Activated naive CD4-positive, alpha-beta T cell treated with anti-CD3 and anti-CD28 coated beads, Interleukin-2, amount 50 U/mL, for 16 hours (primary cell): ENCODE data around the gene UBA7.
"Not testable (repeated sequence)": the region's sequence is repeated elsewhere in the genome, so short reads cannot be mapped to it uniquely, and the experiment has no call there.

Experiments
- DNase-seq: peaks from one replicate; pipeline ENCODE4 v3.0.0-alpha.2; 2020

The UBA7 gene, protein sequence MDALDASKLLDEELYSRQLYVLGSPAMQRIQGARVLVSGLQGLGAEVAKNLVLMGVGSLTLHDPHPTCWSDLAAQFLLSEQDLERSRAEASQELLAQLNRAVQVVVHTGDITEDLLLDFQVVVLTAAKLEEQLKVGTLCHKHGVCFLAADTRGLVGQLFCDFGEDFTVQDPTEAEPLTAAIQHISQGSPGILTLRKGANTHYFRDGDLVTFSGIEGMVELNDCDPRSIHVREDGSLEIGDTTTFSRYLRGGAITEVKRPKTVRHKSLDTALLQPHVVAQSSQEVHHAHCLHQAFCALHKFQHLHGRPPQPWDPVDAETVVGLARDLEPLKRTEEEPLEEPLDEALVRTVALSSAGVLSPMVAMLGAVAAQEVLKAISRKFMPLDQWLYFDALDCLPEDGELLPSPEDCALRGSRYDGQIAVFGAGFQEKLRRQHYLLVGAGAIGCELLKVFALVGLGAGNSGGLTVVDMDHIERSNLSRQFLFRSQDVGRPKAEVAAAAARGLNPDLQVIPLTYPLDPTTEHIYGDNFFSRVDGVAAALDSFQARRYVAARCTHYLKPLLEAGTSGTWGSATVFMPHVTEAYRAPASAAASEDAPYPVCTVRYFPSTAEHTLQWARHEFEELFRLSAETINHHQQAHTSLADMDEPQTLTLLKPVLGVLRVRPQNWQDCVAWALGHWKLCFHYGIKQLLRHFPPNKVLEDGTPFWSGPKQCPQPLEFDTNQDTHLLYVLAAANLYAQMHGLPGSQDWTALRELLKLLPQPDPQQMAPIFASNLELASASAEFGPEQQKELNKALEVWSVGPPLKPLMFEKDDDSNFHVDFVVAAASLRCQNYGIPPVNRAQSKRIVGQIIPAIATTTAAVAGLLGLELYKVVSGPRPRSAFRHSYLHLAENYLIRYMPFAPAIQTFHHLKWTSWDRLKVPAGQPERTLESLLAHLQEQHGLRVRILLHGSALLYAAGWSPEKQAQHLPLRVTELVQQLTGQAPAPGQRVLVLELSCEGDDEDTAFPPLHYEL

DNA sequence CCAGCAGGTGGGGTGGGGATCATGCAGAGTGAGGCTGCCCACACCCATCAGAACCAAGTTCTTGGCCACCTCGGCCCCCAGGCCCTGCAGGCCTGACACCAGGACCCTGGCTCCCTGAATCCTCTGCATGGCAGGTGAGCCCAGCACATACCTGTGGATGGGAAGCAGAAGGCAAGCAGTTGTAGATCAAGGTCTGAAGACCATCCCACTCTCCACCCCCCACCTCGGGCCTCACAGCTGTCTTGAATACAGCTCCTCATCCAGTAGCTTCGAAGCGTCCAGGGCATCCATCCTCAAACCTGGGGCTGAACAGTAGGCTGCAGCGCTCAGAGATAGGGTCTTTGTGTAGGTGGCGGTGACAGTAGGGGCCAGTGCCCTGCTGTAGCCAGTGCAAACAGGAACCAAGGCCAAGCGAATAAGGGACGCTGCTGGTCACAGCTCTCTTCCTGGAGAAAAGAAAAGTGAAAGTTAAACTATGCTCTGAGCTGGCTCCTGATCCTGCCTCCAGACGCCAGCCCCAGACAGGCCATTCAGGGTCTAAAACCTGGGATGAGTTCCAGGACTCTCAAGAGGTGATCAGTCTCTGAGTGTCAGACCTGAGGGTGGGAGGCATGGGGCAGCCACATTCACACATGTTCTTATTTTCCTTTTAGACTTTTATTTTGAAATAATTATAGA lies at the start of gene UBA7:
UBA7 (minus strand) TSS at position 457 of the 678 bp plus-strand sequence; CDS start at position 291, 166 bp downstream.
- peak; percentile 33 for DNase-seq

DNA sequence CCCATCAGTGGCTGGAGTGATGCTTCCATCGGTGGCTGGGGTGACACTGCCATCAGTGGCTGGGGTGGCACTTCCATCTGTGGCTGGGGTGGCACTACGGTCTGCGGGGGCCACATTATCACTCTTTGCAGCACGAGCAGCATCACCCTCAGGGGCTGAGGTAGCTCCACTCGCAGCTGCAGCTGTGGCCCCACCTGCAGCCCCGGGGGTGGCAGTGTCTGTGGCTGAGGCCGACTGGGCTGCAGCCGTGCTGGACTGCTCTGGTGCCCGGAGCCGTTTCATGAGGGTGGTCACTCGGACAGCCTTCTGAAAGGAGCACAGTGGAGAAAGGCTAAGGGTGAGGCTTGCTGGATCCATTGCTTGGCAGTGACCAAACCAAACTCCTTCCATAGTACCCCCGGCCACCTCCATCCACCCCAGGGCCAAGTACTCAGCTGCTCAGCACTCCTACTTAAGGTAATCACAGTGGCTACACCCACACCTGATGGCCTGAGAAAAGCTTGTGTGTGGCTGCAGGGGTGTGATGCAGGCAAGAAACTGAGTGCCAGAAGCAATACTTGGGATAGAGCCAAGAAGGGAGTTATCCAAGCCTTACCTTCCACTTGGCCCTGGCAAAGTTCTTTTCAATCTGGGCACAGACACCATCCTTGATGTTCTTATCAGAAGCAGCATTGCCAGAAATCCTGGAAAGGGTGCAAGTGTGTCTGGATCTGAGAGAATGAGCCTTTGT lies 46.0 kb upstream of the UBA7 start:
- no peak for DNase-seq

DNA sequence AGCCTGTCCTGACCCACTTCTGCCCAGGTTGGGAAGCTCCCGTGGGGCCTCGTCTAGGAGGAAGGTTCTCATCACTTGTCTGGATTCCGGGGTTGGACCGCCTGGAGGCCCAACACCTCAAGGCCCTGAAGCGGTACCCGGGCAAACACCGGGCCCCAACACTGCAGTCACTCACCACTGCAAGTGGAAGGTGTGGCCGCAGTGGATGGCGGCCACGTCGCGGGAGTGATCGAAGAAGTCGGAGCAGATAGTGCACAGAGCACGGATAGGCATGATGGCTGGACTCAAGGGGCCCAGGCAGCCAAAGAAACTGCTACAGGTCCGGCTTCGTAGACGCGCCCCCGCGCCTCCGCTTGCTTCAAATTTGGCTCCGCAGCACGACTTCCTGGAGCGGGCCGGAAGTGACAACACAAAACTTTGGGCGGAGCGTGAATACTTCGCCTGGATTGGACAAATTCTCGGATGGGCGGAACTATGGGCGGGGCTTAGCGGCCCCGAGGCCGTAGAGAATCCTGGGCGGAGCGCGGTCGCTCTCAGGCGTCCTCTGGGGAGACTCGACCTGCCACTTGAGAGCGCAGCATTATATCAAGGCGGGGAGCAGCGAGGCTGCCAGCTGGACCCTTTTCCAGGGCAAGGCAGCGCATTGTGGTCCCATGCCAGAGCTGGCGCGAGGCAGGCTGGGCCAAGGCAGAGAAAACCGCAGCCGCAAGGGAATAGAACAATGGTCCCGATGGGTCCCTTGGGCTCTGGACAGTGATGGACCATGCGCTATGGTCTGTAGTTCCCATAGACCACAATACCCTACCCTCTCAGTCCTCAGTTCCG lies 42.6 kb upstream of the UBA7 start, which contains the start of gene TRAIP:
TRAIP (minus strand) TSS at position 384 of the 825 bp plus-strand sequence; CDS start at position 273, 111 bp downstream.
- DNase-seq = peak; percentile 91

DNA sequence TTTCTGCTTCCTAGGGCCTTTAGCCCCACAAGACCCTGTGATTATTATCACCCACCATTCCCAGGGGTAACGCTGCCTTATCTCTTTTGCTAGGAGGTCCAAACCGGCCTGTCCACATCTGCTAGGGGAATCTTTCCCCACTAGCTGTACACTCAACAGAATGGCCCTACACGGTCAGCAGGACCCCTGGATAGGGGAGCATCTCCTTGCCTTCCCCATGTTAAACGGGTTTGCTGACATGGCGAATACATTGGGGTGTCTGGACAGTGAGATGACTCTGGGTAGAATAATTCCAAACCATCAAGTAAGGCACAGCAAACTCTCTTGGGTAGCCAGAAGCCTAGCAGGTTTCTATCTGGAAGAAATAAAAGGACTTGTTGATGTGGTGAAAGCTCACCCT lies 41.9 kb upstream of the UBA7 start:
- DNase-seq = no peak

DNA sequence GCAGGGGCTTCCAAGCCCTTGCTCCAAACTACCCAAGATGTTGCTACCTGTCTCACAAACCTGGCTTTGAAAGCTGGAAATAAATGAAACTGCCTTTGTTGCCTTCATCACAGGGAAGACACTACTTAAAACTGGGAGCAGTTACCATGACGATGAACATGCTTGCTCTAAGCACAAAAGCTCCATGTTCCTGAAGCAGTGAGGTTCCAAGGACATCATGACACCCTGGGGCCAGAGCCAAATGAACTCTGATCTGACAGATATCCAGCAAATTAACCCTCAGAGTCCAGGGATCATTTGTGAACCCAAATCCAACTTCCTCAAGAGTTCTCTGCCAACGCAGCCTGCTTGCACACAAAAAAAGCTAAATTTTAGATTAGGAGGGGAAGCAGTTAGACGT lies 31.9 kb upstream of the UBA7 start:
- DNase-seq = no peak

DNA sequence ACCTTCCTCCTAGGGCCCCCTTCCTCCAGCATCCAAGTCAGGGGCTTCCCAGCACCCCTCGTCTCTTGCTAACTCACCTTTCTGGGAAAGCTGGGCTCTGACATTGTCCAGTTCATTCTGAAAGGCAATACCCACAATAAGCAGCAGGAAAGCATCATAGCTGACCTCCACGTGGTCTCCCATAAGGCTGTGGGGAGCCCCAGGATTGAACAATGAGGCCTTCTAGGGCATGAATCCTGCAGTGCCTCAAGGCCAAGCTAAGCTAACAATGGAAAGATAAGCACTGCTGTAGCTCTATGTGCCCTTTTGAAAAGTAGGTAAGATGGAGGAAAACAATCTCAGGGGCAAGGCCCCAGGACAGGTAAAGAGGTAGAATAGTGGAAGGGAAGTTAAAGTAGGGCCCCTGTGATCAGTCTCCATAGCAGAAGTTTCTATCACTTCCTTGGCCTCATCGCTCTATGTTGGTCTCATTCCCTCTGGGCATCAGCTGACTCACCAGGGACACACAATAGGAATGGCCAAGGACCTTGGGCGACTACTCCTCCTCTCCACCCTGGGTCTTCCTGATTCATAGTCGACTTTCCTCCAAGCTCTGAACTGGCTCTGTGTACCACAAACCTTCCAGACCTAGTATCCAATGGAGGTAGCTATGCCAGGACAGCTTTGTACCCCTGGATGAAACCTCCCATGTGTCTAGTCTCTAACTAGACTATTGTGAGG lies 30.9 kb upstream of the UBA7 start:
- DNase-seq = no peak

DNA sequence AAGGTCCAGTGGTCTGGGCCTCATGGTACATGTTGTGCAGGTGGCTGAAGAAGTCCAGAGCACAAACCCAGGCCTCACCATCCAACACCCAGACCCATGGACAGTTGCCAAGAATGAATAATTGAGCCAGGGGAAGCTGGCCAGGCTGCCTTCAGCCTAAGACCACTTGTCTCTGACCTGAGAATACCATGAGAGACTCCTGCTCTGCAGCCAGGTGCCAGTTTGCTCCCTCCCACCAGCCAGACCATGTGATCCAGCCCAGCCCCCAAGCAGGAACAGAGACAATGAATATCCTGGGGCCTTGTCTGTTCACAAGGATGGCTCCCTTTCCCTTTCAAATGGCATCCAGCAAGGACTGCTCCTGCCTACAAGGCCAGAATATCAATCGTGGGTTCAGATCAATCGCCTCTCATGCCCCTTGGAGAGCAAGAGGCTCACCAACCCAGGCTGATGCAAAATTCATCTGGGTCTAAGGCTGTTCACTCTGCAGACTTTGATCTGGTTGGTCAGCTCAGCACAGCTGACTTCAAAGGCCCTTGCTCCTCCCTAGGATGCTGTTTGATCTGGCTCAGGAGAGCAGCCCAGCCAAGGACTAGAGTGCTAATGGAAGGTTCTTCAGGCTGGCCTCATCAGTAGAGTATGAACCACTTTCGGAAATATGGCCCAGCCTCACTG lies 29.2 kb upstream of the UBA7 start:
- DNase-seq = no peak

DNA sequence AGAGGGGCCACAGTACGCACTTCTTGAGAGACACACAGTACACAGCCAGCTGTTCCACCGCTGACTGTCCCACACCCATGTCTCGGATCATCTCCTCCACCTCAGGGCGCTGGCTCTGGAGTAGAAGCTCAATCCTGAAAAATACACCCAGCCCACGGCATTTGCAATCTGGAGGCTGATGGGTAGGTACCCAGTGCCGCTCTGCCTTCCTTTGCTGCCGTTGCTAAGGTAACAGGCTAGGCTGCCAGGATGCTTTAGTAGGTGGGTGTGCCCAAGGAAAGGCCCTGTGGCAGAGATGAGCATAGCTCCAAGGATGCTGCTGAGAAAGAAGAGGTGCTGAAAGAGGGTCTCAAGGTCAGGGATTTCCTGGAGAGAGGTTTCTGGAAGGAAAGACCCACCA lies 28.1 kb upstream of the UBA7 start:
- no peak for DNase-seq

DNA sequence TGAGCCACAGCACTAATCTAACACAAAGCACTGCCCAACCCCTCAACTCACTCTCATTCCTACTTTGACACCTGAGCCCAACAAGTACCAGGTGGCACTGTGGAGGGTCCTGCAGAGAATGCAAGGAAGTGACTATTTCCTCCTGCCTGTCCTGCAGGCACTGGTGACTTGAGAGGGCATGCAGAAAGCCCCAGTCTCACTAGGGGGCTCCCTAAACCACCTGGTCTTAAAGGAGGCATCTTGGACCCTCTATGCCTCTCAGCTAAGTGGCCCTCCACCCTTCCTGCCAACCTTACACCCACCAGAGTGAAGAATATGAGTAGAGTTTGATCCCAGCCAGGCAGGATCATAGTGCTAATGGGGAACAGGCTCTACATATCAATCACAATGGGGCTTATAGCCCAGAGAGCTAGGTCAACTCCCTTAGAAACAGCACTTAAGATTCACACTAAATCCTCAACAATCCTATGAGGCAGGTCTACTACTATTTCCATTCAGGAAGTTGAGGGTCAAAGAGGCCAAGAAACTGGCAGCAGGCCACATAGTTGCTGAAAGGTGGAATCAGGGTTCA lies 27.5 kb upstream of the UBA7 start:
- DNase-seq = no peak

DNA sequence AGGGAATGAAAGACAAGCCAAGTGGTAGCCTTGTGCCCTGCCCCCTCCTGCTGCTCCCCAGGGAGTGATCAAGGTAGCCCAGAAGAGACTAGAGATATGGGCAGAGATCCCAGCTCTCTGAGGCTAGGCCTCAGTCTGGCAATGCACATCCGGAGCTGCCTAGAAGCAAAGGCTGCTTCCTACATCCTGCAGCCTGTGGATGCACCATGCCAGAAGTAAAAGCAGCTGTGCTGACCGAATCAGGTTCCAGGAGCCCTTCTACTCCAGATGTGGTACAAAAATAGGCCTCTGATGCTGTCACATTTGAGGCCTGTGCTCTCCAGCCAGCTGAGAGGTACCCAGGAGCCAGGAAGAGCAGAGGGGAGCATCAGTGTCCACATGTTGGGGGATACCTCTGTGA lies 26.6 kb upstream of the UBA7 start:
- no peak for DNase-seq

DNA sequence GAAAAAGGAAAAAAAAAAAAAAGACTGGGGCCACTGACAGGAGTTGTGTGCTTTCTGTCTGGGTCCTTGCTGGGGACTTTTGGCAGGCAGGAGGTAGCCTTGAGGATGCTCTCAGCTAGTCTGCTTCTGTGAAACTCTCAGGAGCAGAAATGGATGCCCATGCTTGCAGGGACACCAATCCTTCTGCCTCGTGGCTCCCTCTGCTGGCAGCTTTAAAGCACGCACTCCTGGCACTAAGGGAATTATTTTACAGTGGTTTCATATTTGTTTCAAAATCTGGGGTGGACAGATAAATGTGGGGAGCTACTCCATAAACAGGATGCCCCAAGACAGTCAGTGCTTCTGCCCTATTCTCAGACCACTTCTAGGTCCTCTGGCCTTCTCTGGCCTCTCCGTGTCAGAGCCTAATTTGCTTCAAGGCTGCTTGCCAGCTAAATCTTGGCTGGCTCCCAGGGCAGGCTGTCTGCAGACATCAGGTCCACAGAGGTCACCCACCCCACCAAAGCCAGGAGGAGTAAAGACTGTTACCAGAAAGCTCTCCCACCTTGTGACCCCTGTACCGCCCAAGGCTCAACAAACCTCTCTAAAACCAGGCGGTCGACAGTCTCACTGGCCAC lies 25.5 kb upstream of the UBA7 start:
- DNase-seq = peak; percentile 79

DNA sequence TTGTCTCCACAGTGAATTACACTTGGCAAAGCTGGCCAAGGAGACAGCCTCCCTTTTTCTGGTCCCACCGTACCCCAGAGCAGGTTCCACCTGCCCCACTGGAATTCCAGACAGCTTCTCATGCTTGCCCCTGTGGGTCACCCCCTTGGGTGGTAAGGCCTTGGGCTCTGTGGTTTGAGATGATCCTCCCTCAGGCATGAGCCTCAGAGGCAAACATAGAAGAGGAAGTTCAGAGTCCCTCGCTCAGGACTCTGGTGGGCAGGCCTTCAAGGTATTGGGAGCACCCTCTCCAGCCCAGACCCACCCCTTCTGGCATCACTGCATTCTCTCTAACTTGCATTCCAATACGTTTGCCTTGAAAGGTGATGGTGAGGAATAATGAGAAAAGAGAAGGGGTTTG lies 17.6 kb upstream of the UBA7 start:
- DNase-seq = no peak

DNA sequence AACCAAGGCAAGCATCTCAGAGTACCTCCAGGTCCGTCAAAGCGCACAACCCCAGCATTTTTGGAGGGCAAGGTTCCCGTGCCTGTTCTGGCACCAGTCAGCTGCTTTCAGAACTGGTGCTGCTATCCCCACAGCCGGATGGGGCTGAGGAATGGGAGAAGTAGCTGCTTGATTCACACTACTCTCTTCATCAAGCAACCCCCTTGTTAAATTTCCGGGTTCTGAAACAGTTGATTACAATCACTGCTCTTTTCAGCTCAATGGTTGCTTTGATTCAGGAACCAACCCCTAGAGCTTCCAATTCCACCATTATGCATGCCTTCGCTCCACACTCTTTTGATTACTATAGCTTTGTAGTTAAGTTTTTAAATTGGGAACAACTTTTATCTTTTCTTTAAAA lies 12.3 kb upstream of the UBA7 start:
- no peak for DNase-seq

DNA sequence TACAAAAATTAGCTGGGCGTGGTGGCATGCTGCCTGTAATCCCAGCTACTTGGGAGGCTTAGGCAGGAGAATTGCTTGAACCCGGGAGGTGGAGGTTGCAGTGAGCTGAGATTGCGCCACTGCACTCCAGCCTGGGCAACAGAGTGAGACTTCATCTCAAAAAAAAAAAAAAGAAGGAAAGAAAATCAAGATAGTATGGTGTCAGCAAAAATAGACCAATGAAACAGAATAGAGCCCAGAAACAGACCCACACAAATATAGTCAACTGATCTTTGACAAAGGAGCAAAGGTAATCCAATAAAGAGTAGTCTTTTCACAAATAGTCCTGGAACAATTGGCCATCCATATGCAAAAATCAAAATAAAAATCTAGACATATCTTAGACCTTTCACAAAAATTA lies 9.4 kb upstream of the UBA7 start:
- DNase-seq = not testable (repeated sequence)

DNA sequence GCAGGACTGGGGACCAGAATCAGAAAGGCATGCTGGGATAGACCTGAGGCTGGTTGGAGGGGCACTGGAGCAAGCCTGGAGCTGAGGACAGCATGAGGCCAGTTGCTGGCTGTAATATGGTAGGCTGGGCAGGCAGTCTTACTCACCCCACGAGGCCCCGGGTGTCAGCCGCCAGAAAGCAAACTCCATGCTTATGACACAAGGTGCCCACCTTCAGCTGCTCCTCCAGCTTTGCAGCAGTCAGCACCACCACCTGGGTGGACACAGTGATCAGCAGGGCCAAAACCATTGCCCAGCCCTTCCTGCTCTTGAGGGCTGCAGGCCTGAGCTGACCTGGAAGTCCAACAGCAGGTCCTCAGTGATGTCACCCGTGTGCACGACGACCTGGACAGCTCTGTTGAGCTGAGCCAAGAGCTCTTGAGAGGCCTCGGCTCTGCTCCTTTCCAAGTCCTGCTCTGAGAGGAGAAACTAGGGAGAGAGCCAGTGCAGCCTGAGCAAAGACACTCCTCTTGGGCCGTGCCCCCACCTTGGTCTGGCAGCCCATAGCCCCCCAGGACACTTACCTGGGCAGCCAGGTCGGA lies 747 bp downstream of the UBA7 start:
- no peak for DNase-seq

DNA sequence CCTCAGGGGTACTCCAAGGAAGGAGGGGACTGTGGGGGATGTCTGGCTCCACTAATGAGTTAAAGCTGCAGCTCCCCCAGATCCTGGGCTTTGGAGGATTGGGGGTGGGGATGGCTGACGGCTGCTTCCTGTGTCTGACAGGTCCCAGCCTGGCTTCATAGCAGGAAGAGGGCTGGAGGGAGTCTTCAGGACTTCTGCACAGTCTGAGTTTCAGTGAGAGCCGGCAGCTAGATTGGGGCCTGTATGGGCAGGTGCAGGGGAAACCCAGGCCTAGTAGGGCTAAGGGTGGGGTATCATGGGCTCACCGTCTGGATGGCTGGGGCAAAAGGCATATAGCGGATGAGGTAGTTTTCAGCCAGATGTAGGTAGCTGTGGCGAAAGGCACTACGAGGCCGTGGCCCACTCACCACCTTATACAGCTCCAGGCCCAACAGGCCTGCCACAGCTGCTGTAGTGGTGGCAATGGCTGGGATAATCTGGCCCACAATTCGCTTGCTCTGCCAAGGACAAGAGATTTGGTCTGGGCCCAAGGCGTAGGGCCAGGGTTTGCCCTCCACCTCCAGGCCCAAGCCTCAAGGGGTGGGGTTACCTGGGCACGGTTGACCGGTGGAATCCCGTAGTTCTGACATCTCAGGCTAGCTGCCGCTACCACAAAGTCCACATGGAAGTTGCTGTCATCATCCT lies 6.2 kb downstream of the UBA7 start:
- no peak for DNase-seq

DNA sequence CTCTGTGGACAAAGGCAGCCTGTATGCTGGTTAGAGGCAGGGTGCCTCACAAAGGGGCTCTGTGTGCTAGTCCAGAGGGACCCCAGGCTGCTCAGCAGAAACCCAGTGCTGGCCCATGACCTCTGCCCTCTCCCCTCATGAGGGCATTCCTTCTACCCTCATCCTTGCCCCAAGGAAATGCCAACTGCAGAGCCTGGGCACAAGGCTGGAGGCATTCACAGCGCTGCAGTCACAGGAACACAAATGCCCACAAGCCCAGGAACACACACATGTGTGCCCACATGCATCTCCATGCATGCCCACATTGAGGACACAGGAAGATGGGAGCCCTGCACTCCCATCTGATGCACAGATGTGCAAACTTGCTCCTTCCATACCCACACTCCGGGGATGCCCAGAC lies 6.9 kb downstream of the UBA7 start:
- no peak for DNase-seq
